ENCODE measurements around the gene GAGE12F. TPM values are rescaled to one million over a fixed set of nuclear protein-coding genes. Genes with fewer than 3 reads are reported as not detected.

The GAGE12F gene, protein sequence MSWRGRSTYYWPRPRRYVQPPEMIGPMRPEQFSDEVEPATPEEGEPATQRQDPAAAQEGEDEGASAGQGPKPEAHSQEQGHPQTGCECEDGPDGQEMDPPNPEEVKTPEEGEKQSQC
- not detected in 5 replicates for total RNA-seq (2022; extraction: Qiagen RNA extraction; ENCODE audit: low read depth)

GRCh38 chrX:49560542-49560941 lies at the start of gene GAGE12F:
Gene GAGE12F (plus strand): TSS chrX:49560842. CDS start chrX:49561997, 1,155 bp downstream.

DNA sequence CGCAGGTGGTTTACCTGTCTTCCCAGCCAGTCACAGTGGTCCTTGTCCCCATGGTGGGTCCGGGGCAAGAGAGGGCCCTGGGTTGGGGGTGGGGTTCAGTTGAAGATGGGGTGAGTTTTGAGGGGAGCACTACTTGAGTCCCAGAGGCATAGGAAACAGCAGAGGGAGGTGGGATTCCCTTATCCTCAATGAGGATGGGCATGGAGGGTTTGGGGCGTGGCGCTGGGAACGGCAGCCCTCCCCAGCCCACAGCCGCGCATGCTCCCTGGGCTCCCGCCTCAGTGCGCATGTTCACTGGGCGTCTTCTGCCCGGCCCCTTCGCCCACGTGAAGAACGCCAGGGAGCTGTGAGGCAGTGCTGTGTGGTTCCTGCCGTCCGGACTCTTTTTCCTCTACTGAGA lies 28.8 kb upstream of the GAGE12F start, which contains the start of gene GAGE12C:
Gene GAGE12C (plus strand): TSS at position 301 of the 400 bp plus-strand sequence. CDS start 1,155 bp downstream, outside the sequence.

DNA sequence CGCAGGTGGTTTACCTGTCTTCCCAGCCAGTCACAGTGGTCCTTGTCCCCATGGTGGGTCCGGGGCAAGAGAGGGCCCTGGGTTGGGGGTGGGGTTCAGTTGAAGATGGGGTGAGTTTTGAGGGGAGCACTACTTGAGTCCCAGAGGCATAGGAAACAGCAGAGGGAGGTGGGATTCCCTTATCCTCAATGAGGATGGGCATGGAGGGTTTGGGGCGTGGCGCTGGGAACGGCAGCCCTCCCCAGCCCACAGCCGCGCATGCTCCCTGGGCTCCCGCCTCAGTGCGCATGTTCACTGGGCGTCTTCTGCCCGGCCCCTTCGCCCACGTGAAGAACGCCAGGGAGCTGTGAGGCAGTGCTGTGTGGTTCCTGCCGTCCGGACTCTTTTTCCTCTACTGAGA lies 19.2 kb upstream of the GAGE12F start, which contains the start of gene GAGE12D:
Gene GAGE12D (plus strand): TSS at position 301 of the 400 bp plus-strand sequence. CDS start 1,155 bp downstream, outside the sequence.

DNA sequence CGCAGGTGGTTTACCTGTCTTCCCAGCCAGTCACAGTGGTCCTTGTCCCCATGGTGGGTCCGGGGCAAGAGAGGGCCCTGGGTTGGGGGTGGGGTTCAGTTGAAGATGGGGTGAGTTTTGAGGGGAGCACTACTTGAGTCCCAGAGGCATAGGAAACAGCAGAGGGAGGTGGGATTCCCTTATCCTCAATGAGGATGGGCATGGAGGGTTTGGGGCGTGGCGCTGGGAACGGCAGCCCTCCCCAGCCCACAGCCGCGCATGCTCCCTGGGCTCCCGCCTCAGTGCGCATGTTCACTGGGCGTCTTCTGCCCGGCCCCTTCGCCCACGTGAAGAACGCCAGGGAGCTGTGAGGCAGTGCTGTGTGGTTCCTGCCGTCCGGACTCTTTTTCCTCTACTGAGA lies 9.7 kb upstream of the GAGE12F start, which contains the start of gene GAGE12E:
Gene GAGE12E (plus strand): TSS at position 301 of the 400 bp plus-strand sequence. CDS start 1,155 bp downstream, outside the sequence.

GRCh38 chrX:49570100-49570499 lies 9.5 kb downstream of the GAGE12F start, which contains the start of gene GAGE12G:
Gene GAGE12G (plus strand): TSS chrX:49570400. CDS start chrX:49571555, 1,155 bp downstream.

DNA sequence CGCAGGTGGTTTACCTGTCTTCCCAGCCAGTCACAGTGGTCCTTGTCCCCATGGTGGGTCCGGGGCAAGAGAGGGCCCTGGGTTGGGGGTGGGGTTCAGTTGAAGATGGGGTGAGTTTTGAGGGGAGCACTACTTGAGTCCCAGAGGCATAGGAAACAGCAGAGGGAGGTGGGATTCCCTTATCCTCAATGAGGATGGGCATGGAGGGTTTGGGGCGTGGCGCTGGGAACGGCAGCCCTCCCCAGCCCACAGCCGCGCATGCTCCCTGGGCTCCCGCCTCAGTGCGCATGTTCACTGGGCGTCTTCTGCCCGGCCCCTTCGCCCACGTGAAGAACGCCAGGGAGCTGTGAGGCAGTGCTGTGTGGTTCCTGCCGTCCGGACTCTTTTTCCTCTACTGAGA lies 19.0 kb downstream of the GAGE12F start, which contains the start of gene GAGE12H:
Gene GAGE12H (plus strand): TSS at position 301 of the 400 bp plus-strand sequence. CDS start 1,155 bp downstream, outside the sequence.

DNA sequence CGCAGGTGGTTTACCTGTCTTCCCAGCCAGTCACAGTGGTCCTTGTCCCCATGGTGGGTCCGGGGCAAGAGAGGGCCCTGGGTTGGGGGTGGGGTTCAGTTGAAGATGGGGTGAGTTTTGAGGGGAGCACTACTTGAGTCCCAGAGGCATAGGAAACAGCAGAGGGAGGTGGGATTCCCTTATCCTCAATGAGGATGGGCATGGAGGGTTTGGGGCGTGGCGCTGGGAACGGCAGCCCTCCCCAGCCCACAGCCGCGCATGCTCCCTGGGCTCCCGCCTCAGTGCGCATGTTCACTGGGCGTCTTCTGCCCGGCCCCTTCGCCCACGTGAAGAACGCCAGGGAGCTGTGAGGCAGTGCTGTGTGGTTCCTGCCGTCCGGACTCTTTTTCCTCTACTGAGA lies 28.6 kb downstream of the GAGE12F start, which contains the start of gene GAGE2A:
Gene GAGE2A (plus strand): TSS at position 301 of the 400 bp plus-strand sequence. CDS start 1,155 bp downstream, outside the sequence.

DNA sequence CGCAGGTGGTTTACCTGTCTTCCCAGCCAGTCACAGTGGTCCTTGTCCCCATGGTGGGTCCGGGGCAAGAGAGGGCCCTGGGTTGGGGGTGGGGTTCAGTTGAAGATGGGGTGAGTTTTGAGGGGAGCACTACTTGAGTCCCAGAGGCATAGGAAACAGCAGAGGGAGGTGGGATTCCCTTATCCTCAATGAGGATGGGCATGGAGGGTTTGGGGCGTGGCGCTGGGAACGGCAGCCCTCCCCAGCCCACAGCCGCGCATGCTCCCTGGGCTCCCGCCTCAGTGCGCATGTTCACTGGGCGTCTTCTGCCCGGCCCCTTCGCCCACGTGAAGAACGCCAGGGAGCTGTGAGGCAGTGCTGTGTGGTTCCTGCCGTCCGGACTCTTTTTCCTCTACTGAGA lies 38.1 kb downstream of the GAGE12F start, which contains the start of gene GAGE1:
Gene GAGE1 (plus strand): TSS at position 301 of the 400 bp plus-strand sequence. CDS start 1,155 bp downstream, outside the sequence.

Other genes with a start within 250 kb of the GAGE12F start
- gene GAGE12J, start 238.8 kb upstream of the GAGE12F start, total RNA-seq (2022; extraction: Qiagen RNA extraction; ENCODE audit: low read depth), result not detected in 5 replicates
- not detected in 5 replicates for gene GAGE13, start 229.3 kb upstream of the GAGE12F start, total RNA-seq (2022; extraction: Qiagen RNA extraction; ENCODE audit: low read depth)
- not detected in 5 replicates for gene GAGE12C, start 28.7 kb upstream of the GAGE12F start, total RNA-seq (2022; extraction: Qiagen RNA extraction; ENCODE audit: low read depth)
- gene GAGE12D, start 19.1 kb upstream of the GAGE12F start, total RNA-seq (2022; extraction: Qiagen RNA extraction; ENCODE audit: low read depth), result not detected in 5 replicates
- not detected in 5 replicates for gene GAGE12E, start 9.6 kb upstream of the GAGE12F start, total RNA-seq (2022; extraction: Qiagen RNA extraction; ENCODE audit: low read depth)
- not detected in 5 replicates for gene GAGE12G, start 9.6 kb downstream of the GAGE12F start, total RNA-seq (2022; extraction: Qiagen RNA extraction; ENCODE audit: low read depth)
- gene GAGE12H, start 19.1 kb downstream of the GAGE12F start, total RNA-seq (2022; extraction: Qiagen RNA extraction; ENCODE audit: low read depth), result not detected in 5 replicates
- not detected in 5 replicates for gene GAGE2A, start 28.7 kb downstream of the GAGE12F start, total RNA-seq (2022; extraction: Qiagen RNA extraction; ENCODE audit: low read depth)
- gene GAGE1, start 38.2 kb downstream of the GAGE12F start, total RNA-seq (2022; extraction: Qiagen RNA extraction; ENCODE audit: low read depth), result not detected in 5 replicates
- gene PAGE1, start 135.1 kb downstream of the GAGE12F start, total RNA-seq (2022; extraction: Qiagen RNA extraction; ENCODE audit: low read depth), result 0.11 to 0.24 TPM in 2 of 5 replicates, not detected in the others